ENCODE measurements around the gene CYB5D1.

DNA sequence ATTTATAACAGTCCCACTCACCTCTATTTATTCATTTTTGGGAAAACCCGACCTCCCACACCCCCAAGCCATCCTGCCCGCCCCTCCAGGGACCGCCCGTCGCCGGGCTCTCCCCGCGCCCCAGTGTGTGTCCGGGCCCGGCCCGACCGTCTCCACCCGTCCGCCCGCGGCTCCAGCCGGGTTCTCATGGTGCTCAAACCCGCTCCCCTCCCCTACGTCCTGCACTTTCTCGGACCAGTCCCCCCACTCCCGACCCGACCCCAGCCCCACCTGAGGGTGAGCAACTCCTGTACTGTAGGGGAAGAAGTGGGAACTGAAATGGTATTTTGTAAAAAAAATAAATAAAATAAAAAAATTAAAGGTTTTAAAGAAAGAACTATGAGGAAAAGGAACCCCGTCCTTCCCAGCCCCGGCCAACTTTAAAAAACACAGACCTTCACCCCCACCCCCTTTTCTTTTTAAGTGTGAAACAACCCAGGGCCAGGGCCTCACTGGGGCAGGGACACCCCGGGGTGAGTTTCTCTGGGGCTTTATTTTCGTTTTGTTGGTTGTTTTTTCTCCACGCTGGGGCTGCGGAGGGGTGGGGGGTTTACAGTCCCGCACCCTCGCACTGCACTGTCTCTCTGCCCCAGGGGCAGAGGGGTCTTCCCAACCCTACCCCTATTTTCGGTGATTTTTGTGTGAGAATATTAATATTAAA is 3.6 kb upstream of the CYB5D1 start:
- TF ChIP-seq, protein P1, sequence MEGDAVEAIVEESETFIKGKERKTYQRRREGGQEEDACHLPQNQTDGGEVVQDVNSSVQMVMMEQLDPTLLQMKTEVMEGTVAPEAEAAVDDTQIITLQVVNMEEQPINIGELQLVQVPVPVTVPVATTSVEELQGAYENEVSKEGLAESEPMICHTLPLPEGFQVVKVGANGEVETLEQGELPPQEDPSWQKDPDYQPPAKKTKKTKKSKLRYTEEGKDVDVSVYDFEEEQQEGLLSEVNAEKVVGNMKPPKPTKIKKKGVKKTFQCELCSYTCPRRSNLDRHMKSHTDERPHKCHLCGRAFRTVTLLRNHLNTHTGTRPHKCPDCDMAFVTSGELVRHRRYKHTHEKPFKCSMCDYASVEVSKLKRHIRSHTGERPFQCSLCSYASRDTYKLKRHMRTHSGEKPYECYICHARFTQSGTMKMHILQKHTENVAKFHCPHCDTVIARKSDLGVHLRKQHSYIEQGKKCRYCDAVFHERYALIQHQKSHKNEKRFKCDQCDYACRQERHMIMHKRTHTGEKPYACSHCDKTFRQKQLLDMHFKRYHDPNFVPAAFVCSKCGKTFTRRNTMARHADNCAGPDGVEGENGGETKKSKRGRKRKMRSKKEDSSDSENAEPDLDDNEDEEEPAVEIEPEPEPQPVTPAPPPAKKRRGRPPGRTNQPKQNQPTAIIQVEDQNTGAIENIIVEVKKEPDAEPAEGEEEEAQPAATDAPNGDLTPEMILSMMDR (conservative IDR thresholded peaks at IDR 0.05) = no peak
- TF ChIP-seq ZFX (IDR thresholded peaks at IDR 0.05) = no peak
